NCI-H82 treated with DMSO at 0.1 percent for 48 hours (cell line): ENCODE data around the gene ITGAV.

Source experiments
- DNase-seq: peaks from one replicate; lab custom pipeline; 2025; ENCODE audit not compliant: unreplicated experiment; lab: John Stamatoyannopoulos, UW

Gene ITGAV

DNA sequence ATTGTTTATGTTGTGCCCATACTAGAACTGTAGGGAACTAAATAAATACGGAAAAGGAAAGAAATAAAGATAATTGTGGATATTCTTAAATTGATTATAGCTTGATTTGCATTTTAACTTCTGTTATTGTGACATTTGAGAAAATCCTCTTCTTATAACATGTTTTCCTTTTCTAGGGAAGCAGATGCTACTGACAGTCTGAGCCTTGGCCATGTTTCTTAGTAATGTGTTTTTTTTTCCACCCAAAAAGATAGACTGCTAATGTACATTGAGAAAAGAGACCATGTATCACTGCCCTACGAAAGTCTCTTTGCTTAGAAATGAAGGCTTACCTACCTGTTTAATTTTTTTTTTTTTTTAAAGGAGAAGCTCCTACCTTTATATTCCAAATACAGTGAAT lies 22.2 kb downstream of the ITGAV start:
- no peak for DNase-seq

DNA sequence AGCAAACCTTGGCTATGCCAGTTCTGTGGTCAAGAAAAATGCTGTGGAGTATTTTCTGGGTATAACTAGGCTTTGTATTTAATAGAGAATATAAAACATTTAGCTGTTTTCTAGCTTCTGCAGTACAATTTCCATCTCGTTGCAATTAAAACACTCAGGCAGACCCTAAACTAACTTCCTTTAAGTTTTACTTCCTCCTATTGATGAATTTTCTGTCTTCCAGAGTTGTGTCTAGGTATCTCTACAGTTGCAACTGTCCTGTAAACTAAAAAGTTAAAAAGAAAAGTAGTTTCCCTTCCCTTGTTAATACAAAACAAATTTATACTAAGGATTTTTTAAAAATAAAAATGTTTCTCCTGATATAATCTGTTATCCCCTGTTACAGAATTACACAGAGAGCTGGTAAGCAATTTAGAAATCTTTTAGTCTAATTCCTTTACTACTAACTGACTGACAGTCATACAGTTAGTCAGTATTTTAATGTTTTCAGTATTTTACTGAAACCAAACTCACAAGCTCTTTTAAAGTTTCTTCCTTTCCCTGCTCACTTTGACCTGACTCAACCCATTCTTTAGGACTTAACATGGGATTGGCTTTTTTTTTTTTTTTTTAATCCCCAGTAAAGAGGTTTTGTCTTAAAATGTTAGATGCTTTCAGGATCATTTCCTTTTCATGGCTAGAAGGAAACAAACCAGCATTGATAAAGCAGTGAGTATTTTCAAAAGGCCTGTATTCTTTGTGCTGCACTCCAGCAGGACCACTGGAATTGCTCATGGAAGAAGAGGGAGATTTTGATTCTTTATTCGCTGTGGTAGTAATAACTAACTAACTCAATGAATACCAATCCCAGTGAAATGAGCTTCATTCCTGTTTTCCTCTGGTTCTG lies 22.9 kb downstream of the ITGAV start:
- DNase-seq: no peak

DNA sequence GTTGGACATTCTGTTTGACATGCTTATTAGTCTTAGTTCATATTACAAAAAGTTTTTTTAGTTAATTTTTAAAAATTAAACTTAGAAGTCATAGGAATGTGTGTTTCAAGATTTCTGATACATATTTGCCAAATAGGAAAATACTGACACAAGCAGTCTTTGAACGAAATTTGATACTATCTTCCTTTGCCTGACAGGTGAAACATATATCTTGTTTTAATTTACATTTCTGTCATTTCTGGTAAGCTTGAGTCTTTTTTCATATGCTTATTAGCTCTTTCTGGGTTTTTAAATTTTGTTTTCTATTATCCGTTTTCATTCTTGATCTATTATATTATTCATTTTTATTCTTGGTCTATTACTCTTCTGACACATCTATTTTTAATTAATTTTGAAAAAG lies 24.5 kb downstream of the ITGAV start:
- DNase-seq: no peak

GRCh38 chr2:186617148-186617547 lies 27.3 kb downstream of the ITGAV start:
- no peak for DNase-seq

- DNase-seq: no peak
Observed at GRCh38 chr2:186617771-186618170, 27.9 kb downstream of the ITGAV start.

DNA sequence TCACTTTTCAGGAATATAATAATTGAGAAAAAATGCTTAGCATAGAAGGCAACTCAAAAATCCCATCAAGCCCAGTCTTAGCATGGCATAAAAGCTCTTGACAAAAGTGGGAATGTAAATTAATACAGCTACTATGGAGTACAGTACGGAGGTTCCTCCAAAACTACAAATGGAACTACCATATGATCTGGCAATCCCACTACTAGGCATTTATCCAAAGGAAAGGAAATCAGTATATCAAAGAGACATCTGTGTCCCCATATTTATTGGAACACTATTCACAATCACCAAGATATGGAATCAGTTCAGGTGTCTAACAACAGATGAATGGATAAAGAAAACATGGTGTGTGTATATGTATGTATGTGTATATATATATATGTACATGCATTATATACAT lies 28.8 kb downstream of the ITGAV start:
- DNase-seq: no peak

DNA sequence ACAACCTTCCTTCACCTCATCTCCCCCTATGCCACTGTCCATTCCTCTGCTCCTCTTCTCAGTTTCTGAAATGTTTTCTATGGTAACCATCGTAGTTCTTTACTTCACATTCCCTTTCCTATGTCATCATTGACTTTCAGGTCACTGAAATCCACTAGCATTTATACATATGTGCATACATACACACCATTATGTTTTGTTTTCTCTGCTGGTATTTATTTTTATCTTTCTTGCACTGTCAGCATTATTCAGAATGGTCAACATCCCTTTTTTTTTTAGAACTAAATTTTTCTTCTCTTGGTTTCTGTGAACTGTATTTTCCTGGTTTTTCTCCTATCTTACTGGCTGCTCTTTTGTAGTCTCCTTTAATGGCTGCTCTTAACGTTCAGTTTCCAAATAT lies 33.2 kb downstream of the ITGAV start:
- no peak for DNase-seq

DNA sequence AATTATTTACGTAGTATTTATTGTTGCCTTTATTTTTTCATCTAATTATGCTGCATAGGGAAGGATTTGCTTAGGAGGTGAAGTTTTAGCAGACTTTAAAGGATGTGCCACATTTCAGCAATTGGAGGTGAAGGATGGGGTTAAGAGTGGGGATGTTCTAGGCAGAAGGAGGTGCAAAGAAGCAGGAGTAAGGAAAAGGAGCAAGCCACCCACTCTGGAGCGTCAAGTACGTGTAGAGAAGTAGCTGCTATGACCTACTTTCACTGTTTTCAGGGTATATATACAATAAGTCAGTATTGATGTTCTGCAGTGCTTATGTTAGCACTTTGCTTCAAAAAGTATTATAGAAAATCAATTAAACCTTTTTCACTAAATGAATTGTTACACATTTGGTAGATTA lies 34.4 kb downstream of the ITGAV start:
- DNase-seq: no peak

- no peak for DNase-seq
Observed at GRCh38 chr2:186629250-186629996, 39.6 kb downstream of the ITGAV start.

- DNase-seq: no peak
Observed at GRCh38 chr2:186632417-186632816, 42.6 kb downstream of the ITGAV start.

DNA sequence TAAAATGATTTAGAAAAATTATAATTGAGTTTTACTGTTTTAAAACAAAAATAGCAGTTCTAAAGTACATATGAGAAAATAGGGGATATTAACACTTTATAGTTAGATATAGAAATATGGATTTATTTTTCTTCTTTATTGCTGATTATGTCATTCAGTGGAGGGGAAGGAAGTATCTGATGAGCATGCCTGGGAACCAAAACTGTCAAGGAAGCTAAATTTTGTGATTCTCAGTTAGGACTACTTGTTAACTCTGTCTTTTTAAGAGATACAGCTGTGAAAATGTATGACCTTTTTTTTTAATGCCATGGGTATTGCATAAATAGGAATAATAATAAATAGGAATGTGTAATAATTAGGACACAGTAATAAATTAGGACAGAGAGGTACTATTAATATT lies 44.8 kb downstream of the ITGAV start:
- no peak for DNase-seq

DNA sequence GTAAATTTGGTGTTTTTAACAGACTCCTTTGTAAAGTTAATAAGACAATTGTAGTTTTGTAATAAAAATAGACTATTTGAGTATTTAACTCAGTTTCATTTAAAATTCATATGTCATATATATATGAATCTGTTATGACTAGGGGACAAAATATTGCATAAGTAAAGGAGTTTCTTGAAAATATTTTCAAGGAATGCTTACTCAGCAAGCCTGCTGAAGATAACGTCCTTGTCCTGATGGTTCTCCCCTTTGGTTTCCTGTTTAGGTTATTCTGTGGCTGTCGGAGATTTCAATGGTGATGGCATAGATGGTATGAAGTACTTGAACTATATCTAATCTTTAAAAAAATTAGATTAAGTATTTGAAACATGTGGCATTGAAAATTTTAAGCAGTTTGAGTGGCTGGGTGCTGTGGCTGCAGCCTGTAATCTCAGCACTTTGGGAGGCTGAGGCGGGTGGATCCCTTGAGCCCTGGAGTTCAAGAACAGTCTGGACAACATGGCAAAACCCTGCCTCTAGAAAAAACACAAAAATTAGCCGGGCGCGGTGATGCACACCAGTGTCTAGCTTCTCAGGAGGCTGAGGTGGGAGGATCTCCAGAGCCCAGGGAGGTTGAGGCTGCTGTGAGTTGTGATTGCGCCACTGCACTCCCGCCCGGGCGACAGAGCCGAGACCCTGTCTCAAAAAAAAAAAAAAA lies 47.1 kb downstream of the ITGAV start:
- DNase-seq: no peak

DNA sequence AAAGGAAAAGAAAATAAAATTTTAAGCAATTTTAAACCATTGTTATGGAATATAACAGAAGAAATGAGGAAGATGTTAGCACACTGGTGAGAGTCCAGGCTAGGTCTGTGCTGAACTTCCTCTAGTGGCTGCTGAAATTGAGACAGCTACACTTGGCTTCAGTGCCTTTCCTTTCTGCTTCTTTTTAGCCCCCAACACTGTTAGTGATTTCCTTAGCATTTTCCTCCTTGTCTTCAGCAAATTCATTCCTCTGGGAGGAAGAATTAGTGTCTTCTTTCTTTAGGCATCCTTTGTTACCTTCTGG lies 47.6 kb downstream of the ITGAV start:
- DNase-seq: no peak

DNA sequence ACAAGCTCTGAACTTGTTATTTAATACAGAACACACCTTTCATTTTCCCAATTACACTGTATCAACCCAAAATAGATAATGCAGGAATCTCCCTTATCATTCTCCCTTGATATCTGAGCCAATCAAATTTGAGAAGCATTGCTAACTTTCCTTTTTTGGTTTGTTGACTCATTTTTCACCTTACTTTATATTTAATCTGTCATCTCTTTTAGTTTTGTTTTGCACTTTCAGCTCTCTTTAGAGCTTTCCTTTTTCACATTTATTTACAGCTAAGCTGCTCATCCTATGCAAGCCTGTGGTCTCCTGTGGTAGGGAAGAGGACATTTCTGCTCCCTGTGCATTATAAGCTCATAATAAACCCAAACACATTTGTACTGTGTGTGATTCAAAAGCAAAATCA lies 50.1 kb downstream of the ITGAV start:
- no peak for DNase-seq

GRCh38 chr2:186641132-186641806 lies 51.4 kb downstream of the ITGAV start:
- DNase-seq: no peak

GRCh38 chr2:186641807-186642321 lies 52.0 kb downstream of the ITGAV start:
- DNase-seq: peak; percentile 29

DNA sequence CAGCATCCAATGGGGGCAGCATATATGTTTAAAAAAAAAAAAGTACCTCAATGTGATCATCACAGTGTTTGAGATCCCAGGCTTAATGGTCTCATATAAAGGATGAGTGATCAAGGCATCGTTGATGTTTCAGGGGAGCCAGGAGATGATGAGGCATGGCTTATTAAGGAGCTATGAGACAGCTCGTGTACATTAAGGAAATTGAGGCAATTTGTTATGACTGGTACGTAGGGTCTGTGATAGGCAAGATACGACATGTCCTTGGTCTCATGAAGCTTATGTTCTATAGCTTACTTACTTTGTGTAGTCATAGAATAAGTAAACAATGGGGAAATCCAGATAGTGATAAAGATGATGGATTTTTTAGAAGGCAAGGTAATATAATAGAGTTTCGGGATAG lies 54.9 kb downstream of the ITGAV start:
- DNase-seq: no peak

GRCh38 chr2:186645999-186646398 lies 56.1 kb downstream of the ITGAV start:
- no peak for DNase-seq

GRCh38 chr2:186648130-186648529 lies 58.3 kb downstream of the ITGAV start:
- no peak for DNase-seq

- DNase-seq: no peak
Observed at GRCh38 chr2:186653511-186653910, 63.7 kb downstream of the ITGAV start.

DNA sequence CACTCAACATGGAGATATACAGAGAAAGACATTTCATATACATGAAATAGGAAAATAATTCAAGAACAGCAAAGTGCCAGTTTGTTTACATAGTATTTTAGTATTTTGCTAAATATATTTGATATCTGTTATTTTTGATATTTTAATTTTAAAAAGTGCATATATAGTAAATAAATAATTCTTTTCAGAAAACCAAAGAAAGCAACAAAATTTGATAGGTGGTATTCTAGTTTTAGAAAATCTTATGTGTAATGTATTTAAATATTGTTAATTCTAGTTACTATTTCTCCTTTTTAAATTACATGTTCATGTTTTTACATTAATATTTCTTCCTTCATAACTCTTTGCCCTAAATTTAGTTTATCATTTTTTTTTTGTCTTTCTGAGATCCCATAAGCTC lies 69.5 kb downstream of the ITGAV start:
- no peak for DNase-seq
